GM18907 (cell line): Measurements from ENCODE around the gene ARMC7.
"Not testable (repeated sequence)": the region's sequence is repeated elsewhere in the genome, so short reads cannot be mapped to it uniquely, and the experiment has no call there.

Experiments used
- ATAC-seq: cut with Tn5 transposase; IDR thresholded peaks from one replicate; pipeline ENCODE4 v1.9.1; 2021; ENCODE audit warnings: mild to moderate bottlenecking, moderate library complexity; ENCODE audit not compliant: unreplicated experiment

Gene ARMC7

GRCh38 chr17:75109407-75110233 is at the start of gene ARMC7:
Gene ARMC7 (plus strand): TSS chr17:75109969. CDS start chr17:75110289, 320 bp downstream.
- peak; percentile 55 for ATAC-seq

GRCh38 chr17:75060434-75061054 is 49.2 kb upstream of the ARMC7 start:
- no peak for ATAC-seq

- ATAC-seq, result no peak
Measured at GRCh38 chr17:75061055-75061438, 48.7 kb upstream of the ARMC7 start.

GRCh38 chr17:75061618-75062017 is 48.2 kb upstream of the ARMC7 start:
- no peak for ATAC-seq

- no peak for ATAC-seq
Measured at GRCh38 chr17:75063201-75063600, 46.6 kb upstream of the ARMC7 start.

- no peak for ATAC-seq
Measured at GRCh38 chr17:75063626-75064025, 46.1 kb upstream of the ARMC7 start.

- ATAC-seq, result no peak
Measured at GRCh38 chr17:75064040-75064439, 45.7 kb upstream of the ARMC7 start.

- ATAC-seq, result no peak
Measured at GRCh38 chr17:75064460-75064859, 45.3 kb upstream of the ARMC7 start.

- no peak for ATAC-seq
Measured at GRCh38 chr17:75064867-75065561, 44.8 kb upstream of the ARMC7 start.

- no peak for ATAC-seq
Measured at GRCh38 chr17:75065562-75066151, 44.1 kb upstream of the ARMC7 start.

GRCh38 chr17:75067856-75068255 is 41.9 kb upstream of the ARMC7 start:
- no peak for ATAC-seq

- ATAC-seq, result no peak
Measured at GRCh38 chr17:75068750-75069149, 41.0 kb upstream of the ARMC7 start.

GRCh38 chr17:75069783-75070182 is 40.0 kb upstream of the ARMC7 start:
- no peak for ATAC-seq

GRCh38 chr17:75071478-75072271 is 38.1 kb upstream of the ARMC7 start:
- ATAC-seq, result not testable (repeated sequence)

- ATAC-seq, result not testable (repeated sequence)
Measured at GRCh38 chr17:75072909-75073308, 36.9 kb upstream of the ARMC7 start.

- no peak for ATAC-seq
Measured at GRCh38 chr17:75073618-75074047, 36.1 kb upstream of the ARMC7 start.

GRCh38 chr17:75074532-75074931 is 35.2 kb upstream of the ARMC7 start:
- no peak for ATAC-seq

- ATAC-seq, result no peak
Measured at GRCh38 chr17:75075597-75076336, 34.0 kb upstream of the ARMC7 start.

GRCh38 chr17:75077072-75077495 is 32.7 kb upstream of the ARMC7 start:
- ATAC-seq, result no peak
